ENCODE measurements around the gene ADAM33.

- no peak for TF ChIP-seq CTCF (IDR thresholded peaks at IDR 0.05)
- TF ChIP-seq POLR2A (IDR thresholded peaks at IDR 0.05): no peak
- TF ChIP-seq POLR2AphosphoS5 (IDR thresholded peaks at IDR 0.05): no peak
Observed at GRCh38 chr20:3692706-3693294, 11.0 kb upstream of the ADAM33 start.

Data from upper lobe of left lung (tissue), 4 donors.